ENCODE results near the gene ZNF398. TPM values are rescaled to one million over a fixed set of nuclear protein-coding genes. Genes with fewer than 3 reads are reported as not detected.

ZNF398 gene
- total and polyA plus RNA-seq, 2 of the 13 experiments (the other 11 are each of a cell fraction or from before 2014, with no cell fraction given), result 3.0 to 8.9 TPM

GRCh38 chr7:149216402-149216801, 69.1 kb downstream of the ZNF398 start:
- Histone ChIP-seq H2AFZ (ENCODE audit: low read length) (no peak overlapping the region), H4K20me1 (ENCODE audit: insufficient read depth, low read length) (0 out of 2 replicates have a peak, but pooled peaks cover 3% of the 10 kb centered on the region), H3K79me2 (ENCODE audit: insufficient read depth, low read length) (no peaks in the 10 kb centered on the region), H3K36me3 (replicated peaks in 1 of 2; ENCODE audit: control insufficient read depth in 1 of 2, insufficient read depth in 2 of 2, low read length in 2 of 2) (peaks cover 25 to 87% of the 10 kb centered on the region in 2 experiments), H3K4me2 (ENCODE audit: low read depth, low read length) (no peak overlapping the region), H3K9me3 (ENCODE audit: low read length) (no peaks in the 10 kb centered on the region), H3K4me1 (ENCODE audit: insufficient read depth, low read length) (no peaks in the 10 kb centered on the region), H3K9ac (ENCODE audit: insufficient read depth, low read depth, low read length) (no peak overlapping the region), H3K4me3 (replicated peaks in 1 of 3; ENCODE audit: insufficient read depth in 1 of 3, low read depth in 2 of 3, low read length in 3 of 3) (no peak overlapping the region), H3K27ac (ENCODE audit: extremely low read length, insufficient read depth, low read length) (no peak overlapping the region), H3K27me3 (ENCODE audit: control insufficient read depth in 1 of 2, insufficient read depth in 2 of 2, low read length in 2 of 2) (no peaks in the 10 kb centered on the region)
- in situ Hi-C loops (cut with HindIII; ENCODE audit: extremely low pct_ligation_motif_present, low pct_unique_long_range_greater_than_20kb) (no loop called here), intact Hi-C loops (cut with micrococcal nuclease; ENCODE audit: unreplicated experiment) (no loop called here)
- CTCF ChIA-PET (ENCODE audit: low intra/inter-chr PET ratio, low total read pairs), result no interaction called here
- no peak for ATAC-seq
- POLR2A ChIA-PET, result no interaction called here
- FAIRE-seq, result no peak
- 86% methylated on average over 2 of the region's 2 CpGs for WGBS (ENCODE audit: low lambda C conversion rate)
- no TSS peak for BruUV-seq (replicated peaks)
- no peak for DNase-seq (ENCODE audit: low spot score)
- TF ChIP-seq FOXC1 (CRISPR knock-in tag; IDR thresholded peaks at IDR 0.05; ENCODE audit: borderline replicate concordance) (no peak), ZMYM3 (CRISPR knock-in tag; IDR thresholded peaks at IDR 0.05) (no peak), CCAR2 (optimal IDR thresholded peaks at IDR 0.05; ENCODE audit: low read depth, low read length) (no peak), ZNF367 (CRISPR knock-in tag; IDR thresholded peaks at IDR 0.05; ENCODE audit: borderline replicate concordance) (no peak), ZNF251 (CRISPR knock-in tag; IDR thresholded peaks at IDR 0.05) (no peak), KAT8 (CRISPR knock-in tag; IDR thresholded peaks at IDR 0.05) (no peak), SIX1 (CRISPR knock-in tag; IDR thresholded peaks at IDR 0.05; ENCODE audit: borderline replicate concordance) (no peak), TRAFD1 (CRISPR knock-in tag; IDR thresholded peaks at IDR 0.05; ENCODE audit: borderline replicate concordance) (no peak), ATAD3A (CRISPR knock-in tag; IDR thresholded peaks at IDR 0.05) (no peak), THAP11 (CRISPR knock-in tag; IDR thresholded peaks at IDR 0.05) (no peak), SSRP1 (CRISPR knock-in tag; IDR thresholded peaks at IDR 0.05) (no peak), YEATS4 (CRISPR knock-in tag; IDR thresholded peaks at IDR 0.05; ENCODE audit: borderline replicate concordance) (no peak), SMYD3 (CRISPR knock-in tag; IDR thresholded peaks at IDR 0.05) (no peak), ZNF615 (CRISPR knock-in tag; IDR thresholded peaks at IDR 0.05; ENCODE audit: borderline replicate concordance) (no peak), MAFG (CRISPR knock-in tag; IDR thresholded peaks at IDR 0.05) (no peak), MZF1 (CRISPR knock-in tag; IDR thresholded peaks at IDR 0.05; ENCODE audit: borderline replicate concordance) (no peak), ATRX (CRISPR knock-in tag; IDR thresholded peaks at IDR 0.05; ENCODE audit: borderline replicate concordance) (no peak)
- TF ChIP-seq, protein P1, sequence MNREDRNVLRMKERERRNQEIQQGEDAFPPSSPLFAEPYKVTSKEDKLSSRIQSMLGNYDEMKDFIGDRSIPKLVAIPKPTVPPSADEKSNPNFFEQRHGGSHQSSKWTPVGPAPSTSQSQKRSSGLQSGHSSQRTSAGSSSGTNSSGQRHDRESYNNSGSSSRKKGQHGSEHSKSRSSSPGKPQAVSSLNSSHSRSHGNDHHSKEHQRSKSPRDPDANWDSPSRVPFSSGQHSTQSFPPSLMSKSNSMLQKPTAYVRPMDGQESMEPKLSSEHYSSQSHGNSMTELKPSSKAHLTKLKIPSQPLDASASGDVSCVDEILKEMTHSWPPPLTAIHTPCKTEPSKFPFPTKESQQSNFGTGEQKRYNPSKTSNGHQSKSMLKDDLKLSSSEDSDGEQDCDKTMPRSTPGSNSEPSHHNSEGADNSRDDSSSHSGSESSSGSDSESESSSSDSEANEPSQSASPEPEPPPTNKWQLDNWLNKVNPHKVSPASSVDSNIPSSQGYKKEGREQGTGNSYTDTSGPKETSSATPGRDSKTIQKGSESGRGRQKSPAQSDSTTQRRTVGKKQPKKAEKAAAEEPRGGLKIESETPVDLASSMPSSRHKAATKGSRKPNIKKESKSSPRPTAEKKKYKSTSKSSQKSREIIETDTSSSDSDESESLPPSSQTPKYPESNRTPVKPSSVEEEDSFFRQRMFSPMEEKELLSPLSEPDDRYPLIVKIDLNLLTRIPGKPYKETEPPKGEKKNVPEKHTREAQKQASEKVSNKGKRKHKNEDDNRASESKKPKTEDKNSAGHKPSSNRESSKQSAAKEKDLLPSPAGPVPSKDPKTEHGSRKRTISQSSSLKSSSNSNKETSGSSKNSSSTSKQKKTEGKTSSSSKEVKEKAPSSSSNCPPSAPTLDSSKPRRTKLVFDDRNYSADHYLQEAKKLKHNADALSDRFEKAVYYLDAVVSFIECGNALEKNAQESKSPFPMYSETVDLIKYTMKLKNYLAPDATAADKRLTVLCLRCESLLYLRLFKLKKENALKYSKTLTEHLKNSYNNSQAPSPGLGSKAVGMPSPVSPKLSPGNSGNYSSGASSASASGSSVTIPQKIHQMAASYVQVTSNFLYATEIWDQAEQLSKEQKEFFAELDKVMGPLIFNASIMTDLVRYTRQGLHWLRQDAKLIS (CRISPR knock-in tag; IDR thresholded peaks at IDR 0.05), result no peak
- TF ChIP-seq, protein P2, sequence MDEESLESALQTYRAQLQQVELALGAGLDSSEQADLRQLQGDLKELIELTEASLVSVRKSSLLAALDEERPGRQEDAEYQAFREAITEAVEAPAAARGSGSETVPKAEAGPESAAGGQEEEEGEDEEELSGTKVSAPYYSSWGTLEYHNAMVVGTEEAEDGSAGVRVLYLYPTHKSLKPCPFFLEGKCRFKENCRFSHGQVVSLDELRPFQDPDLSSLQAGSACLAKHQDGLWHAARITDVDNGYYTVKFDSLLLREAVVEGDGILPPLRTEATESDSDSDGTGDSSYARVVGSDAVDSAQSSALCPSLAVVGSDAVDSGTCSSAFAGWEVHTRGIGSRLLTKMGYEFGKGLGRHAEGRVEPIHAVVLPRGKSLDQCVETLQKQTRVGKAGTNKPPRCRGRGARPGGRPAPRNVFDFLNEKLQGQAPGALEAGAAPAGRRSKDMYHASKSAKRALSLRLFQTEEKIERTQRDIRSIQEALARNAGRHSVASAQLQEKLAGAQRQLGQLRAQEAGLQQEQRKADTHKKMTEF (CRISPR knock-in tag; IDR thresholded peaks at IDR 0.05), result no peak
